ENCODE measurements around the gene MAP3K3. TPM values are rescaled to one million over a fixed set of nuclear protein-coding genes. Genes with fewer than 3 reads are reported as not detected.

MAP3K3 gene
- total RNA-seq, 1 donor from 2014 or later = 54.6 TPM

DNA sequence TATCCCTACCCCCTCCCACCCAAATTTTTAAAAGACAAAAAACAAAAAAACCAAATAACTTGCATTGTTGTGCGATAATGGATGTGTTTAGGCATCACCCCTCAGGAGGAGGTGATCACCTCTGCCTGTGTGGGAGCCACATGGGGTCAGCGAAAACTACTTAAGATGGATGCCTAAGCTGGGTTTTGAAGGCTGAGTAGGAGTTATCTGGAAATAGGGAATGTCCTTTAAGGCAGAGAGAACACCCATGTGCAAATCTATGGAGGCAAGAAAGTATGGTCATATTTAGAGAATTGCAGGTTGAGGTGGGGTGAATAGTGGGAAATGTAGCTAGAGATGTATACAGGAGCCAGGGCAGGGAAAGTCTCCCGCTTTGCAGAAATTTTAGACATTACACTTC lies 27.1 kb upstream of the MAP3K3 start:
- Mint-ChIP-seq H3K27me3 (ENCODE audit: unreplicated experiment) (no peaks in the 10 kb centered on the region), H3K27ac (ENCODE audit: unreplicated experiment) (no peak overlapping the region), H3K36me3 (ENCODE audit: unreplicated experiment) (no peaks in the 10 kb centered on the region), H3K9me3 (ENCODE audit: unreplicated experiment) (peaks cover 1% of the 10 kb centered on the region), H3K4me3 (ENCODE audit: unreplicated experiment) (no peak overlapping the region), H3K4me1 (ENCODE audit: low read depth, unreplicated experiment) (peaks cover under 1% of the 10 kb centered on the region)
- TF ChIP-seq, protein P1, sequence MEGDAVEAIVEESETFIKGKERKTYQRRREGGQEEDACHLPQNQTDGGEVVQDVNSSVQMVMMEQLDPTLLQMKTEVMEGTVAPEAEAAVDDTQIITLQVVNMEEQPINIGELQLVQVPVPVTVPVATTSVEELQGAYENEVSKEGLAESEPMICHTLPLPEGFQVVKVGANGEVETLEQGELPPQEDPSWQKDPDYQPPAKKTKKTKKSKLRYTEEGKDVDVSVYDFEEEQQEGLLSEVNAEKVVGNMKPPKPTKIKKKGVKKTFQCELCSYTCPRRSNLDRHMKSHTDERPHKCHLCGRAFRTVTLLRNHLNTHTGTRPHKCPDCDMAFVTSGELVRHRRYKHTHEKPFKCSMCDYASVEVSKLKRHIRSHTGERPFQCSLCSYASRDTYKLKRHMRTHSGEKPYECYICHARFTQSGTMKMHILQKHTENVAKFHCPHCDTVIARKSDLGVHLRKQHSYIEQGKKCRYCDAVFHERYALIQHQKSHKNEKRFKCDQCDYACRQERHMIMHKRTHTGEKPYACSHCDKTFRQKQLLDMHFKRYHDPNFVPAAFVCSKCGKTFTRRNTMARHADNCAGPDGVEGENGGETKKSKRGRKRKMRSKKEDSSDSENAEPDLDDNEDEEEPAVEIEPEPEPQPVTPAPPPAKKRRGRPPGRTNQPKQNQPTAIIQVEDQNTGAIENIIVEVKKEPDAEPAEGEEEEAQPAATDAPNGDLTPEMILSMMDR (IDR thresholded peaks at IDR 0.05; ENCODE audit: partially characterized antibody, unreplicated experiment) = no peak
- no peak for DNase-seq

DNA sequence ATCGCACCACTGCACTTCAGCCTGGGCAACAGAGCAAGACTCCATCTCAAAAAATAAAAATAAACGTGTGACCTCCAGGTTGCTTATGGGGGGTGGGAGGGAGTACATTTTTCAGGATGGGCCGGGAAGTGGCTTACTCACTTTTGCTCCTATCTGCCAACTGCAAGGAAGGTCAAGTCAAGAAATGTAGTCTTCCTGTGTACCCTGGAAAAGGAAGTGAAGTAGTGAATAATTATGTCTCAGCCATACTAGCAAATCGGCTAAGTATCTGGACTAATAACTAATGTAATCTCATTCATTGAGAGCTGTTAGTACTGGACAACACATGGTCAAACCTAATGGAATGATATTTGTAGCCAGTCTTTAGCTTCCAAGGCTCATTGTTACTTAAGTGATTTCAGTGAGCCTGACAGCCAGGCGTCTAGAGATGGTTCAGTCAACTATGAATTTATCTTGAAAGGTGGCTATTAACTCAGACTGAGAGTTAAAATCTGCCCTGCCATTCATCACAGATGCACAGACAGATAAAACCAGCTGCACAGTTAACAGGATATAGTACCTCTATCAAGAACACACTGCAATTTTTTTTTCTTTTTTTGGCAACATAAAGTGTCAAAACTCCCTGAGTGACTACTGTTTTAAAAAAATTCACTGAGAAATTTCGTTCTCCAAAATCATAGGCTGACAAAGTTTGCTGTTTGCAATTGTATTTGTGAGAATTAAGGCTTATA lies 25.2 kb upstream of the MAP3K3 start:
- DNase-seq = no peak
- TF ChIP-seq, protein P1 (IDR thresholded peaks at IDR 0.05; ENCODE audit: partially characterized antibody, unreplicated experiment) = no peak
- Mint-ChIP-seq H3K27me3 (ENCODE audit: unreplicated experiment) (peaks cover 2% of the 10 kb centered on the region), H3K36me3 (ENCODE audit: unreplicated experiment) (no peaks in the 10 kb centered on the region), H3K4me1 (ENCODE audit: low read depth, unreplicated experiment) (peaks cover 9% of the 10 kb centered on the region), H3K4me3 (ENCODE audit: unreplicated experiment) (no peak overlapping the region), H3K9me3 (ENCODE audit: unreplicated experiment) (peaks cover 4% of the 10 kb centered on the region), H3K27ac (ENCODE audit: unreplicated experiment) (no peak overlapping the region)

DNA sequence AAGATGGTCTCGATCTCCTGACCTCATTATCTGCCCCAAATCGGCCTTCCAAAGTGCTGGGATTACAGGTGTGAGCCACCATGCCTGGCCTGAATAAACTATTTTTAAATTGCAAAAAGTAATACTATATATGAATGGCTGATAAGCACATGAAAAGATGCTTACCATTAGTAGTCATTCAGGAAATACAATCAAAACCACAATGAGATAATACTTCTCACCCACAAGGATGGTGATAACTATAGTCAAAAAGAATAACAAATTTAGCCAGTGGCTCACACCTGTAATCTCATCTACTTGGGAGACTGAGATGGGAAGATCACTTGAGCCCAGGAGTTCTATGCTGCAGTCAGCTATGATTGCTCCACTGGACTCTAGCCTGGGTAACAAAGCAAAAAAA lies 23.9 kb upstream of the MAP3K3 start:
- H3K4me1 Mint-ChIP-seq (ENCODE audit: low read depth, unreplicated experiment) = peaks cover 9% of the 10 kb centered on the region
- no peak overlapping the region for H3K4me3 Mint-ChIP-seq (ENCODE audit: unreplicated experiment)

DNA sequence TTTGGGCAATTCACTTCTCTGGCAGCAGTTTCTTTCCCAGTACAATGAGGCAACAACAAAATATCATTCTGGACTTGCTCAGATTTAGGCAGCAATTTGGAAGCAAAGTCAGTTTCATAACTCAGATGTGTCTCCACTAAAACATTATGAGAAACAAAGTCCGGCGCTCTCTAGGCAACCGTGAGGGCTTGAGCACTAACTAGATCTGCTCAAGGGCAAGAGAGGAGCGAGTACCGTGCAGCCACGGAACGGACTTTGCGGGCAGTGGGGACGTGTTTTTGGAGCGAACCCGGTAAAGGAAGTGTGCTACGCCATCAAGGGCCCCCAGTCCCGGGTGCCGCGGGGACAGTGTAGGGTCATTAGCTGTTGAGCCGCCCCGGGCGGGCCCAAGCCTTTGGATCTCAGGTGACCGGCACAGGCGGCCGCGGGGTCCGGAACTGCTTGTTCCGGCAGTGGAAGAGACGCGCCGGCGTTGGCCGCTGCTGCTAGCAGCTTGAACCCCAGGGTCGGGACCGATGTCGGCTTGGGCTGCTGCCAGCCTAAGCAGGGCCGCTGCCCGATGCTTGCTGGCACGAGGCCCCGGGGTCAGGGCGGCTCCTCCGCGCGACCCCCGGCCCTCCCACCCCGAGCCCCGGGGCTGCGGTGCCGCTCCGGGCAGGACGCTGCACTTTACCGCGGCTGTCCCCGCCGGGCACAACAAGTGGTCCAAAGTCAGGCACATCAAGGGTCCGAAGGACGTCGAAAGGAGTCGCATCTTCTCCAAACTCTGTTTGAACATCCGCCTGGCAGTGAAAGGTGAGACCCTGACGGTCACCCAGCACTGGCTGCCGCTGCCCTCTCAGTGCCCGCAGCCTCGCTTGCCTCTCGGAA lies 21.4 kb upstream of the MAP3K3 start, which contains the start of gene TACO1:
Gene TACO1 (plus strand): TSS at position 327 of the 870 bp plus-strand sequence. CDS start 189 bp downstream, at position 516.
- peaks cover 4% of the 10 kb centered on the region for H3K9me3 Mint-ChIP-seq (ENCODE audit: unreplicated experiment)
- peak within 1 kb of the TSS; percentile 95 for H3K4me3 Mint-ChIP-seq (ENCODE audit: unreplicated experiment)
- peaks cover 9% of the 10 kb centered on the region for H3K4me1 Mint-ChIP-seq (ENCODE audit: low read depth, unreplicated experiment)
- TF ChIP-seq, protein P1 (IDR thresholded peaks at IDR 0.05; ENCODE audit: partially characterized antibody, unreplicated experiment) = no peak
- no peaks in the 10 kb centered on the region for H3K36me3 Mint-ChIP-seq (ENCODE audit: unreplicated experiment)
- H3K27me3 Mint-ChIP-seq (ENCODE audit: unreplicated experiment) = peaks cover 2% of the 10 kb centered on the region
- H3K27ac Mint-ChIP-seq (ENCODE audit: unreplicated experiment) = peak within 1 kb of the TSS; percentile 68
- DNase-seq = peak; percentile 88

More for the DNA sequence above, 23.9 kb upstream of the MAP3K3 start:
- Mint-ChIP-seq H3K9me3 (ENCODE audit: unreplicated experiment) (peaks cover 4% of the 10 kb centered on the region), H3K36me3 (ENCODE audit: unreplicated experiment) (no peaks in the 10 kb centered on the region), H3K27me3 (ENCODE audit: unreplicated experiment) (peaks cover 2% of the 10 kb centered on the region), H3K27ac (ENCODE audit: unreplicated experiment) (no peak overlapping the region)
- DNase-seq = no peak
- TF ChIP-seq, protein P1 (IDR thresholded peaks at IDR 0.05; ENCODE audit: partially characterized antibody, unreplicated experiment) = no peak
